CD4-positive, alpha-beta T cell (primary cell): ENCODE results near the gene SKOR1. TPM values are rescaled to one million over a fixed set of nuclear protein-coding genes. Genes with fewer than 3 reads are reported as not detected.

Source experiments
- ATAC-seq: fragments of 200-7000 bp; cut with Tn5 transposase; one replicate; pipeline ENCODE4 v1.10.0; 2022; ENCODE audit warnings: mild to moderate bottlenecking; ENCODE audit not compliant: poor library complexity
- CTCF ChIA-PET: fragments of 350-600 bp; sonication (Branson Sonifier 250); formaldehyde crosslinking; loops from one replicate; lab custom pipeline; 2021; ENCODE audit warnings: antibody characterized with exemption, inconsistent platforms; lab: Charles Lee
- POLR2A ChIA-PET: fragments of 350-600 bp; sonication (Branson Sonifier 250); formaldehyde crosslinking; loops from one replicate; lab custom pipeline; 2021; ENCODE audit warnings: antibody characterized with exemption, inconsistent platforms; lab: Charles Lee
- DNase-seq, 14 experiments: peaks; one replicate each; pipeline ENCODE4 v3.0.0-alpha.2; 2013 to 2020; ENCODE audit warnings: mixed read lengths in 2 of 14
- H3K27ac ChIP-seq, 2 donors: one replicate each; pipeline versions ENCODE4 v1.5.1 to v1.7.0; 2013; ENCODE audit warnings: low read length in 2 of 2, low read depth in 1 of 2, mild to moderate bottlenecking in 1 of 2
- H3K27me3 ChIP-seq, 2 experiments: 1 replicate in 1 of 2; 2 replicates in 1 of 2; pipeline versions ENCODE4 v1.6.1 to v1.7.0; 2013; ENCODE audit warnings: low read length in 2 of 2, control low read depth in 1 of 2, mild to moderate bottlenecking in 1 of 2, moderate library complexity in 1 of 2; ENCODE audit not compliant: insufficient read depth in 2 of 2, control insufficient read depth in 1 of 2
- H3K36me3 ChIP-seq: one replicate; pipeline ENCODE4 v1.6.1; 2013; ENCODE audit warnings: low read length, control low read depth; ENCODE audit not compliant: insufficient read depth
- H3K4me1 ChIP-seq: one replicate; pipeline ENCODE4 v1.6.1; 2013; ENCODE audit warnings: low read length, control low read depth; ENCODE audit not compliant: insufficient read depth
- H3K4me3 ChIP-seq: one replicate; pipeline ENCODE4 v1.5.1; 2013; ENCODE audit warnings: mild to moderate bottlenecking, low read length, moderate library complexity
- H3K9me3 ChIP-seq, 2 experiments: 1 replicate in 1 of 2; 2 replicates in 1 of 2; pipeline versions ENCODE4 v1.6.1 to v1.7.0; 2013; ENCODE audit warnings: low read length in 2 of 2, mild to moderate bottlenecking in 2 of 2, control low read depth in 1 of 2, moderate library complexity in 1 of 2; ENCODE audit not compliant: control insufficient read depth in 1 of 2, insufficient read depth in 1 of 2
- H3K27ac Mint-ChIP-seq: one replicate; pipeline ENCODE4 v1.8.0; 2020; ENCODE audit warnings: mixed read lengths
- H3K27me3 Mint-ChIP-seq: one replicate; pipeline ENCODE4 v1.8.0; 2021; ENCODE audit warnings: mixed read lengths
- H3K36me3 Mint-ChIP-seq: one replicate; pipeline ENCODE4 v1.8.0; 2021; ENCODE audit warnings: low read depth, mixed read lengths
- H3K4me1 Mint-ChIP-seq: one replicate; pipeline ENCODE4 v1.8.0; 2021; ENCODE audit warnings: low read depth, mixed read lengths
- H3K4me3 Mint-ChIP-seq: one replicate; pipeline ENCODE4 v1.8.0; 2020; ENCODE audit warnings: mild to moderate bottlenecking, mixed read lengths
- H3K9me3 Mint-ChIP-seq: one replicate; pipeline ENCODE4 v1.8.0; 2020; ENCODE audit warnings: mixed read lengths
- intact Hi-C, 2 experiments: fragments of 100-400 bp; cut with DNase I in 1 of 2; cut with micrococcal nuclease in 1 of 2; formaldehyde crosslinking; loops; one replicate each; pipeline versions ENCODE4 v1.15.1 to v1.9.0; 2023 to 2025; cut with DNase I, micrococcal nuclease
- total RNA-seq, 174 experiments: library from RNA in 2 of 174; stranded (reverse) in 2 of 174; gene quantifications; one replicate each; pipeline ENCODE4 v1.2.3 and lab custom pipeline; 2021 to 2026
- TF ChIP-seq, protein P1 (sequence below): fragments of 200-600 bp; IDR thresholded peaks from one replicate; pipeline ENCODE4 v1.8.0; 2022; ENCODE audit warnings: antibody characterized with exemption, mild to moderate bottlenecking

Gene SKOR1
- total RNA-seq, 2 experiments from 2014 or later = 1.8 to 2.2 TPM

DNA sequence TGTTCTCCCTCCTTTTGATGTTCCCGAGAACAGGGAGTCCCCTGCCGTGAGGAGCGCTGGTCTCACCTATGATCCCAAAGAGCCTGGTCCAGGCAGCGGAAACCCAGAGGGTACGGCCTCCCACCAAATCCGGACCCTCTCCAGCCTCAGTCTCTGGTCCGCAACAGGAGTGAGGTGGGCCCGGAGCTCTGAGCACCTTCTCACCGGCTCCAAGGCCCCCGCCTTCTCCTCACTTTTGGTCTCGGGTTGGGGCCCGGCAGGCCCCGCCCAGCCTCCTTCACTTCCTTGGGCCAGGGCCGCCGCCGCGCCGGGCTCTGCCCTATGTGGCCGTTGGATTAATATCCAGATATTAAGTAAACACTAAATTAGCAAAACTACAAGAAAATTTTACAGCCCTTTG, 5.7 kb upstream of the SKOR1 start:
- ChIA-PET POLR2A (no interaction called here), CTCF (no interaction called here)
- Mint-ChIP-seq H3K9me3 (no peaks in the 10 kb centered on the region), H3K27ac (no peak overlapping the region), H3K4me1 (peaks cover 38% of the 10 kb centered on the region), H3K36me3 (no peaks in the 10 kb centered on the region), H3K4me3 (no peak overlapping the region), H3K27me3 (peaks cover 79% of the 10 kb centered on the region)
- Histone ChIP-seq H3K27me3 (peaks cover 63 to 66% of the 10 kb centered on the region in 2 experiments), H3K4me1 (peaks cover 43% of the 10 kb centered on the region), H3K4me3 (no peak overlapping the region), H3K9me3 (peaks cover 0 to 53% of the 10 kb centered on the region in 2 experiments), H3K27ac (no peak overlapping the region), H3K36me3 (no peaks in the 10 kb centered on the region)
- TF ChIP-seq, protein P1, sequence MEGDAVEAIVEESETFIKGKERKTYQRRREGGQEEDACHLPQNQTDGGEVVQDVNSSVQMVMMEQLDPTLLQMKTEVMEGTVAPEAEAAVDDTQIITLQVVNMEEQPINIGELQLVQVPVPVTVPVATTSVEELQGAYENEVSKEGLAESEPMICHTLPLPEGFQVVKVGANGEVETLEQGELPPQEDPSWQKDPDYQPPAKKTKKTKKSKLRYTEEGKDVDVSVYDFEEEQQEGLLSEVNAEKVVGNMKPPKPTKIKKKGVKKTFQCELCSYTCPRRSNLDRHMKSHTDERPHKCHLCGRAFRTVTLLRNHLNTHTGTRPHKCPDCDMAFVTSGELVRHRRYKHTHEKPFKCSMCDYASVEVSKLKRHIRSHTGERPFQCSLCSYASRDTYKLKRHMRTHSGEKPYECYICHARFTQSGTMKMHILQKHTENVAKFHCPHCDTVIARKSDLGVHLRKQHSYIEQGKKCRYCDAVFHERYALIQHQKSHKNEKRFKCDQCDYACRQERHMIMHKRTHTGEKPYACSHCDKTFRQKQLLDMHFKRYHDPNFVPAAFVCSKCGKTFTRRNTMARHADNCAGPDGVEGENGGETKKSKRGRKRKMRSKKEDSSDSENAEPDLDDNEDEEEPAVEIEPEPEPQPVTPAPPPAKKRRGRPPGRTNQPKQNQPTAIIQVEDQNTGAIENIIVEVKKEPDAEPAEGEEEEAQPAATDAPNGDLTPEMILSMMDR = no peak
- no peak for DNase-seq
- ATAC-seq = no peak
- intact Hi-C loops = no loop called here

DNA sequence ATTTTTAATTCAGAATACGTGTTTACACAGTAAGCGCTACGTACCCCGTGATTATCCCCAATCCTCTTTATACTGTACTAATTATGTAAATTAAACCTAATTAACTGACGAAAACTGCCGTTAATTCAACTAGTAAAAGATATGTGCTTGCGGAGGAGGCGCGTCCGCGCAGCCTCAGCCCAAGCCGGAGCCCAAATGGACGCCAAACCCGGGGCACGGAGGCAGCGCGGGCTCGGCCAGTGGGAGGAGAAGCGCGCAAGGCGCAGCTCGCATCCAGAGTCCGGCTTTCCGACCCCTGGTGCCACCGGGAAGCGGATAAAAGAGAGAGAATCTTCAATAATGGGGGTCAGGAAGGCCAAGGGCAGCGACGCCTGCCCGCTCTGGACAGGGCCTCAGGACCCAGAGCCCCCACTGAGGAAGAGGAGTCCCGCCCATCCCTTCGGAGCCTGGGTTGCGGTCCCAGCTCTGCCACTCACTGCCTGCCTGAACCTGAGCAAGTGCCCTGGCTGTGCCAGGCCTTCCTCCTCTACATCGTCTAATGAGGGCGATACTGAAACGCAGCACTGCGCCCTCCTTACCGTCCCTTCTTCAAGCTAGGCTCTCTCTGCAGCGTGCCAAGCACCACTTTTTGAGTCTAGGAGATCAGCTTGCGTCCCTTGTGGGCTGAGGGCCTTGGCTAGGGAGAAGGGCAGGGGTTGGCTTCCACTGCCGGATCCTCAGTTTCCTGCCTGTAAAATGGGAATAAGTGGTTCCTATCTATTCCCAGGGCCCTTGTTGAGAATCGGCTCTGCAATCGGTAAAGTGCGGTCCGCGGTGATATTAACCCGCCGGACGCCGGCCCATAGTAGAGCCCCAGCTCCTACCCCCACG, 5.0 kb upstream of the SKOR1 start:
- no peak for ATAC-seq
- Histone ChIP-seq H3K4me1 (peaks cover 49% of the 10 kb centered on the region), H3K27ac (no peak overlapping the region), H3K36me3 (no peaks in the 10 kb centered on the region), H3K4me3 (no peak overlapping the region), H3K9me3 (peaks cover 0 to 51% of the 10 kb centered on the region in 2 experiments), H3K27me3 (peaks cover 68 to 71% of the 10 kb centered on the region in 2 experiments)
- Mint-ChIP-seq H3K9me3 (no peaks in the 10 kb centered on the region), H3K4me3 (no peak overlapping the region), H3K27ac (no peak overlapping the region), H3K27me3 (peaks cover 87% of the 10 kb centered on the region), H3K4me1 (peaks cover 44% of the 10 kb centered on the region), H3K36me3 (no peaks in the 10 kb centered on the region)
- POLR2A ChIA-PET = interaction anchor here (0.9 to 1.3 kb wide), 2 partner anchors 20 to 35 kb away, joined by 4 to 6 read pairs; no protein-coding TSS in a partner anchor
- CTCF ChIA-PET = no interaction called here
- intact Hi-C loops = no loop called here
- no peak for DNase-seq
- TF ChIP-seq, protein P1 = no peak

DNA sequence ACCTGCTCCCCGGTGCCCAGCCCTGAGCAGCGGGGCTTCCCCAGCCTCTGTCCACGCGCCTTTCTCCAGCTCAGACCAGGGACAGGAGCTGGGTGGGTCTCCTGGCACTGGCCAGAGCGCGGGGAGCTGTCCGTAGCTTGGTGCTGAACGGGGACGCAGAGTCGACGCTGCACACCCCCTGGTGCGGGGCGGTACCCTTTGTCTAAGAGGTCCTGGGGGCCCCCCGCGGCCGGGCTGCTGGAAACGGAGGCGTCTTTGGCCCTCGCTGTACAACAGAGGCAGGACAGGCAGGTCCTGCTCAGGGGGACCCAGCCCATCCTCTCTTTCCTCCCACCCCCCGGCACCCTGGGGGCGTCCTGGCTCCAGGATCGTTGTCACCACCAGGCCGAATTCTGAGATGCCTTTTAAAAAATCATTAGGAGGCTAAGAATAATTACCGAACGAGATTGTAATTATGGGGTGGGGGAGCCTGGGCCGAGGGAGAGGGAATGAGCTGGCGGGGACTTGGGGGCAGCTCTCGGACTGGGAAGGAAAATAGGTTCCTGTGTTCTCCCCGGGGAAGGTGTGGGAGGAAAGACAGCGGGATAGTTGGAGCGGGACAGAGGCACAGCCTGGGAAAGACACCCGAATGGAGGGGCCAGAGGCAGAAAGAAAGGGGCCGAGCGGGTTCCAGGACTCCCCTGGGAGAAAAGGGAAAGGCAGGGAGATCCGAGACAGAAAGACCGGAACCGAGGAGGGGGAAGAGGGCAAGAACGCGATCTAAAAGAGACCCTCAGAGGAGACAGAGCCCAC, 4.1 kb upstream of the SKOR1 start:
- H3K4me1 Mint-ChIP-seq = peaks cover 52% of the 10 kb centered on the region
- Histone ChIP-seq H3K9me3 (peaks cover 0 to 55% of the 10 kb centered on the region in 2 experiments), H3K4me3 (no peak overlapping the region), H3K27me3 (peaks cover 72 to 79% of the 10 kb centered on the region in 2 experiments), H3K36me3 (no peaks in the 10 kb centered on the region), H3K27ac (no peak overlapping the region), H3K4me1 (peaks cover 57% of the 10 kb centered on the region)
- DNase-seq = peak in 3 of 14 experiments; percentile 32 to 60 (median 58)
- H3K9me3 Mint-ChIP-seq = no peaks in the 10 kb centered on the region
- H3K36me3 Mint-ChIP-seq = no peaks in the 10 kb centered on the region
- H3K27ac Mint-ChIP-seq = no peak overlapping the region
- ChIA-PET CTCF (no interaction called here), POLR2A (interaction anchor here (0.9 to 1.3 kb wide), 2 partner anchors 20 to 36 kb away, joined by 4 to 6 read pairs; no protein-coding TSS in a partner anchor)
- intact Hi-C loops = no loop called here
- H3K4me3 Mint-ChIP-seq = peak overlapping the region; percentile 74
- TF ChIP-seq, protein P1 = no peak
- peak; percentile 72 for ATAC-seq
- H3K27me3 Mint-ChIP-seq = peaks cover 94% of the 10 kb centered on the region
